Measurements from ENCODE around the gene ZNRF3.
A peak's percentile ranks its signal among the peaks of the same experiment; 100 is the strongest.
"Not testable (repeated sequence)": the region's sequence is repeated elsewhere in the genome, so short reads cannot be mapped to it uniquely, and the experiment has no call there.

The ZNRF3 gene

GRCh38 chr22:28934026-28934425 lies 50.7 kb downstream of the ZNRF3 start:
- DNase-seq = no peak

GRCh38 chr22:28935140-28935539 lies 51.8 kb downstream of the ZNRF3 start:
- no peak for DNase-seq

GRCh38 chr22:28935713-28936112 lies 52.3 kb downstream of the ZNRF3 start:
- DNase-seq = no peak

- DNase-seq = no peak
Measured at GRCh38 chr22:28936200-28936599, 52.8 kb downstream of the ZNRF3 start.

- no peak for DNase-seq
Measured at GRCh38 chr22:28937206-28938025, 54.0 kb downstream of the ZNRF3 start.

GRCh38 chr22:28938286-28938833 lies 55.0 kb downstream of the ZNRF3 start:
- DNase-seq = no peak

- no peak for DNase-seq
Measured at GRCh38 chr22:28939394-28939793, 56.0 kb downstream of the ZNRF3 start.

- no peak for DNase-seq
Measured at GRCh38 chr22:28939932-28940331, 56.6 kb downstream of the ZNRF3 start.

GRCh38 chr22:28940441-28940840 lies 57.1 kb downstream of the ZNRF3 start:
- DNase-seq = no peak

- DNase-seq = no peak
Measured at GRCh38 chr22:28942333-28942732, 59.0 kb downstream of the ZNRF3 start.

- no peak for DNase-seq
Measured at GRCh38 chr22:28942801-28943500, 59.6 kb downstream of the ZNRF3 start.

- DNase-seq = peak; percentile 60
Measured at GRCh38 chr22:28943501-28943879, 60.1 kb downstream of the ZNRF3 start.

GRCh38 chr22:28947125-28947524 lies 63.8 kb downstream of the ZNRF3 start:
- no peak for DNase-seq

- no peak for DNase-seq
Measured at GRCh38 chr22:28948424-28948823, 65.1 kb downstream of the ZNRF3 start.

GRCh38 chr22:28948860-28949551 lies 65.6 kb downstream of the ZNRF3 start:
- not testable (repeated sequence) for DNase-seq

GRCh38 chr22:28949788-28950187 lies 66.4 kb downstream of the ZNRF3 start:
- DNase-seq = no peak

GRCh38 chr22:28950617-28951411 lies 67.4 kb downstream of the ZNRF3 start:
- DNase-seq = no peak

GRCh38 chr22:28951530-28951929 lies 68.2 kb downstream of the ZNRF3 start:
- no peak for DNase-seq

GRCh38 chr22:28951969-28952521 lies 68.7 kb downstream of the ZNRF3 start:
- no peak for DNase-seq

GRCh38 chr22:28952857-28953256 lies 69.5 kb downstream of the ZNRF3 start:
- DNase-seq = no peak

GRCh38 chr22:28953403-28953802 lies 70.0 kb downstream of the ZNRF3 start:
- no peak for DNase-seq
